A549 (cell line): ENCODE data around the gene ZBTB43. TPM values are rescaled to one million over a fixed set of nuclear protein-coding genes. Genes with fewer than 3 reads are reported as not detected.

Experiments
- ATAC-seq, 2 experiments: fragments of 200-7000 bp in 1 of 2; fragments of >200 bp in 1 of 2; cut with Nextera tagmentation in 1 of 2; cut with Tn5 transposase in 1 of 2; 3 replicates each; pipeline versions ENCODE4 v1.8.0 to v1.9.1; 2018 to 2020; ENCODE audit warnings: mild to moderate bottlenecking in 1 of 2, moderate library complexity in 1 of 2
- CTCF ChIA-PET: fragments of 300-600 bp; sonication (Branson Sonifier 250); formaldehyde crosslinking; extraction: SDS; loops from one replicate; lab custom pipeline; 2021; ENCODE audit warnings: antibody characterized with exemption, inconsistent platforms; lab: Yijun Ruan, JAX
- POLR2A ChIA-PET: fragments of 350-600 bp; formaldehyde crosslinking; extraction: SDS; loops from one replicate; lab custom pipeline; 2021; ENCODE audit warnings: antibody characterized with exemption, inconsistent platforms; lab: Yijun Ruan, JAX
- DNase-seq, 2 experiments: peaks; one replicate each; pipeline versions ENCODE4 v3.0.0 to v3.0.0-alpha.2; 2011 to 2016; ENCODE audit warnings: low read depth in 1 of 2, low spot score in 1 of 2
- FAIRE-seq: peaks from 2 replicates; lab custom pipeline; 2011; peaks lifted over from hg19 to GRCh38; lab: Jason Lieb, UNC
- H3K27ac ChIP-seq, 2 experiments: fragments of >200 bp; sonication (Bioruptor Twin); formaldehyde crosslinking; 3 replicates each; pipeline ENCODE4 v1.5.1; 2016 to 2017
- H3K4me1 ChIP-seq: fragments of >200 bp; sonication (Bioruptor Twin); formaldehyde crosslinking; 3 replicates; pipeline ENCODE4 v1.6.1; 2016
- H3K4me2 ChIP-seq: fragments of >200 bp; sonication (Bioruptor Twin); formaldehyde crosslinking; 3 replicates; pipeline ENCODE4 v1.6.1; 2016
- H3K4me3 ChIP-seq: fragments of >200 bp; sonication (Bioruptor Twin); formaldehyde crosslinking; 3 replicates; pipeline ENCODE4 v1.5.1; 2016
- H3K9me3 ChIP-seq: fragments of >200 bp; sonication (Bioruptor Twin); formaldehyde crosslinking; 3 replicates; pipeline ENCODE4 v1.6.1; 2016
- CBX2 ChIP-seq: fragments of 200-600 bp; sonication (generic); IDR thresholded peaks from 2 replicates; pipeline ENCODE4 v1.6.1; 2016; ENCODE audit warnings: low read depth, mild to moderate bottlenecking, borderline replicate concordance
- CBX8 ChIP-seq: fragments of 200-600 bp; sonication (generic); IDR thresholded peaks from 2 replicates; pipeline ENCODE4 v1.6.1; 2016
- CHD4 ChIP-seq: fragments of 200-600 bp; sonication (generic); IDR thresholded peaks from 2 replicates; pipeline ENCODE4 v1.6.1; 2016; ENCODE audit warnings: antibody characterized with exemption, mild to moderate bottlenecking, borderline replicate concordance
- EHMT2 ChIP-seq: fragments of 200-600 bp; sonication (generic); IDR thresholded peaks from 2 replicates; pipeline ENCODE4 v1.6.1; 2016; ENCODE audit warnings: antibody characterized with exemption, low read depth, mild to moderate bottlenecking, moderate library complexity
- FOSL2 ChIP-seq, 2 experiments: fragments of 450-650 bp in 1 of 2; fragments of >200 bp in 1 of 2; sonication (Bioruptor Twin) in 1 of 2; formaldehyde crosslinking; IDR thresholded peaks; 2 replicates each; pipeline versions ENCODE4 v1.5.0 to v1.6.1; 2016 to 2020; ENCODE audit warnings: mild to moderate bottlenecking in 1 of 2, moderate library complexity in 1 of 2
- FOXS1 ChIP-seq: fragments of 250-450 bp; sonication (Bioruptor Pico); IDR thresholded peaks from 2 replicates; pipeline ENCODE4 v1.5.0; 2020; ENCODE audit warnings: mild to moderate bottlenecking, moderate library complexity
- GATA3 ChIP-seq: IDR thresholded peaks from 2 replicates; pipeline ENCODE4 v1.6.1; 2012; ENCODE audit warnings: borderline replicate concordance
- HOXA7 ChIP-seq: fragments of 250-450 bp; sonication (Bioruptor Pico); IDR thresholded peaks from 2 replicates; pipeline ENCODE4 v1.5.0; 2020; ENCODE audit warnings: mild to moderate bottlenecking, moderate library complexity
- HOXB13 ChIP-seq: fragments of 250-450 bp; sonication (Bioruptor Pico); IDR thresholded peaks from 2 replicates; pipeline ENCODE4 v1.5.0; 2020; ENCODE audit warnings: low read depth, mild to moderate bottlenecking, moderate library complexity
- JUN ChIP-seq, 2 experiments: fragments of >200 bp; sonication (Bioruptor Twin); formaldehyde crosslinking; IDR thresholded peaks; 2 replicates in 1 of 2; 3 replicates in 1 of 2; pipeline ENCODE4 v1.6.1; 2016 to 2017
- KDM1A ChIP-seq: fragments of 200-600 bp; sonication (generic); IDR thresholded peaks from 2 replicates; pipeline ENCODE4 v1.6.1; 2016; ENCODE audit warnings: low read depth, mild to moderate bottlenecking
- MAZ ChIP-seq: fragments of 150-350 bp; IDR thresholded peaks from 2 replicates; pipeline ENCODE4 v1.6.1; 2014; ENCODE audit warnings: antibody characterized with exemption, low read depth, low read length, borderline replicate concordance
- NFE2L2 ChIP-seq: fragments of 150-350 bp; conservative IDR thresholded peaks from 2 replicates; pipeline ENCODE4 v1.6.1; 2014; ENCODE audit warnings: low read length
- POLR2A ChIP-seq: IDR thresholded peaks from 2 replicates; pipeline ENCODE4 v1.6.1; 2012; ENCODE audit warnings: mild to moderate bottlenecking, low read length
- POLR2AphosphoS2 ChIP-seq: conservative IDR thresholded peaks from 2 replicates; pipeline ENCODE4 v1.6.1; 2012; ENCODE audit warnings: low read length, improper control_type of control experiment, inconsistent platforms
- RAD21 ChIP-seq, 2 experiments: fragments of >200 bp in 1 of 2; sonication (Bioruptor Twin) in 1 of 2; formaldehyde crosslinking in 1 of 2; IDR thresholded peaks in 1 of 2; conservative IDR thresholded peaks in 1 of 2; 2 replicates in 1 of 2; 3 replicates in 1 of 2; pipeline ENCODE4 v1.6.1; 2012 to 2018; ENCODE audit warnings: inconsistent platforms in 1 of 2
- SMC3 ChIP-seq: fragments of >200 bp; sonication (Bioruptor Twin); formaldehyde crosslinking; IDR thresholded peaks from 3 replicates; pipeline ENCODE4 v1.6.1; 2018; ENCODE audit warnings: inconsistent platforms
- SREBF2 ChIP-seq: fragments of 450-650 bp; IDR thresholded peaks from 2 replicates; pipeline ENCODE4 v1.6.1; 2014; ENCODE audit warnings: mild to moderate bottlenecking, moderate library complexity
- ZC3H11A ChIP-seq: fragments of 450-650 bp; IDR thresholded peaks from 2 replicates; pipeline ENCODE4 v1.6.1; 2014; ENCODE audit warnings: antibody characterized with exemption, mild to moderate bottlenecking
- ZFP36 ChIP-seq: fragments of 450-650 bp; IDR thresholded peaks from 2 replicates; pipeline ENCODE4 v1.6.1; 2014; ENCODE audit warnings: borderline replicate concordance; ENCODE audit not compliant: partially characterized antibody
- ZSCAN20 ChIP-seq: fragments of 250-450 bp; sonication (Bioruptor Pico); IDR thresholded peaks from 2 replicates; pipeline ENCODE4 v1.8.0; 2022; ENCODE audit warnings: mild to moderate bottlenecking, moderate library complexity
- WGBS: methylation state at CpG from one replicate; pipeline ENCODE4 v1.1.6; 2017; ENCODE audit errors: missing lambda C conversion rate; 5-methylcytosine and 5-hydroxymethylcytosine counted together
- polyA plus RNA-seq, 4 experiments: library from polyadenylated mRNA; depleted of rRNA in 3 of 4; stranded (reverse); fragments of >200 nt; fragmentation: RNase III in 1 of 4; extraction: RNeasy Plus Mini Kit Qiagen cat#74134 plus additional on column Dnase treatment in 1 of 4; gene quantifications; 2 replicates in 3 of 4; 3 replicates in 1 of 4; pipeline ENCODE4 v1.2.3, GENCODE V29; 2011 to 2017
- TF ChIP-seq, protein P1 (sequence below): fragments of 150-350 bp; IDR thresholded peaks from 2 replicates; pipeline ENCODE4 v1.6.1; 2014; ENCODE audit warnings: low read depth, mild to moderate bottlenecking, low read length
- TF ChIP-seq, protein P2 (sequence below): fragments of 250-450 bp; sonication (Bioruptor Pico); IDR thresholded peaks from 2 replicates; pipeline ENCODE4 v1.5.0; 2020; ENCODE audit warnings: low read depth, mild to moderate bottlenecking, moderate library complexity
- TF ChIP-seq, protein P3 (sequence below): IDR thresholded peaks from 2 replicates; pipeline ENCODE4 v1.6.1; 2012; ENCODE audit warnings: low read depth, borderline replicate concordance
- TF ChIP-seq, protein P4 (sequence below): fragments of >200 bp; sonication (Bioruptor Twin); formaldehyde crosslinking; IDR thresholded peaks from 3 replicates; pipeline ENCODE4 v1.5.1; 2016
- TF ChIP-seq, protein P5 (sequence below): fragments of >200 bp; sonication (Bioruptor Twin); formaldehyde crosslinking; IDR thresholded peaks from 2 replicates; pipeline ENCODE4 v1.6.1; 2016
- TF ChIP-seq, protein P6 (sequence below): IDR thresholded peaks from 2 replicates; pipeline ENCODE4 v1.6.1; 2012
- TF ChIP-seq, protein P7 (sequence below): fragments of >200 bp; sonication (Bioruptor Twin); formaldehyde crosslinking; IDR thresholded peaks from 3 replicates; pipeline ENCODE4 v1.6.1; 2016

The ZBTB43 gene
- polyA plus RNA-seq, 2 of the 4 experiments (the other 2 are of a cell fraction) = 7.7 to 11.7 TPM

DNA sequence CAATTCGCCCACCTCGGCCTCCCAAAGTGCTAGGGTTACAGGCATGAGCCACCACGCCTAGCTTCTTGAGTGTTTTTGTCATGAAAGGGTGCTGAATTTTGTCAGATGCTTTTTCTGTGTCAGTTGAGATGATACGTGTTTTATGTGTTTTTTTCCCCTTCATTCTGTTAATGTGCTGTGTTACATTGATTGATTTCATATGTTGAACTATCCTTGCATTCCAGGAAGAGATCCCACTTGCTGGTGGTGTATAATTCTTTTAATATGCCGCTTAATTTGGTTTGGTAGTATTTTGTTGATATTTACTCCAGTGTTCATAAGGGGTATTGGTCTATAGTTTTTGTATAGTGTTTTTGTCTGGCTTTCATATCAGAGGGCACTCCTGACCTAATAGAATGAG lies 13.6 kb downstream of the ZBTB43 start:
- Histone ChIP-seq H3K27ac (no peak overlapping the region), H3K4me3 (no peak overlapping the region), H3K4me2 (no peak overlapping the region), H3K4me1 (no peaks in the 10 kb centered on the region), H3K9me3 (peaks cover 26% of the 10 kb centered on the region)
- CTCF ChIA-PET = no interaction called here
- DNase-seq = no peak
- FAIRE-seq = no peak
- no peak for TF ChIP-seq CBX8
- no peak for TF ChIP-seq HOXA7
- TF ChIP-seq, protein P1, sequence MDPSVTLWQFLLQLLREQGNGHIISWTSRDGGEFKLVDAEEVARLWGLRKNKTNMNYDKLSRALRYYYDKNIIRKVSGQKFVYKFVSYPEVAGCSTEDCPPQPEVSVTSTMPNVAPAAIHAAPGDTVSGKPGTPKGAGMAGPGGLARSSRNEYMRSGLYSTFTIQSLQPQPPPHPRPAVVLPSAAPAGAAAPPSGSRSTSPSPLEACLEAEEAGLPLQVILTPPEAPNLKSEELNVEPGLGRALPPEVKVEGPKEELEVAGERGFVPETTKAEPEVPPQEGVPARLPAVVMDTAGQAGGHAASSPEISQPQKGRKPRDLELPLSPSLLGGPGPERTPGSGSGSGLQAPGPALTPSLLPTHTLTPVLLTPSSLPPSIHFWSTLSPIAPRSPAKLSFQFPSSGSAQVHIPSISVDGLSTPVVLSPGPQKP = no peak
- no peak for TF ChIP-seq POLR2A
- TF ChIP-seq, protein P2, sequence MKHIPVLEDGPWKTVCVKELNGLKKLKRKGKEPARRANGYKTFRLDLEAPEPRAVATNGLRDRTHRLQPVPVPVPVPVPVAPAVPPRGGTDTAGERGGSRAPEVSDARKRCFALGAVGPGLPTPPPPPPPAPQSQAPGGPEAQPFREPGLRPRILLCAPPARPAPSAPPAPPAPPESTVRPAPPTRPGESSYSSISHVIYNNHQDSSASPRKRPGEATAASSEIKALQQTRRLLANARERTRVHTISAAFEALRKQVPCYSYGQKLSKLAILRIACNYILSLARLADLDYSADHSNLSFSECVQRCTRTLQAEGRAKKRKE (CRISPR knock-in tag) = no peak
- no peak for TF ChIP-seq SMC3
- TF ChIP-seq ZC3H11A = no peak
- no peak for TF ChIP-seq MAZ
- TF ChIP-seq ZSCAN20 (CRISPR knock-in tag) = no peak
- TF ChIP-seq, protein P3, sequence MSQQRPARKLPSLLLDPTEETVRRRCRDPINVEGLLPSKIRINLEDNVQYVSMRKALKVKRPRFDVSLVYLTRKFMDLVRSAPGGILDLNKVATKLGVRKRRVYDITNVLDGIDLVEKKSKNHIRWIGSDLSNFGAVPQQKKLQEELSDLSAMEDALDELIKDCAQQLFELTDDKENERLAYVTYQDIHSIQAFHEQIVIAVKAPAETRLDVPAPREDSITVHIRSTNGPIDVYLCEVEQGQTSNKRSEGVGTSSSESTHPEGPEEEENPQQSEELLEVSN = no peak
- no peak for TF ChIP-seq FOSL2 (IDR thresholded peaks at IDR 0.05)
- no peak for TF ChIP-seq FOSL2 (CRISPR knock-in tag; IDR thresholded peaks at IDR 0.05)
- ATAC-seq = no peak
- POLR2A ChIA-PET = interaction anchor here (0.6 kb wide), 1 partner anchor 41 kb away, joined by 8 read pairs; no protein-coding TSS in a partner anchor
- WGBS = 91% methylated on average over 5 of the region's 5 CpGs

DNA sequence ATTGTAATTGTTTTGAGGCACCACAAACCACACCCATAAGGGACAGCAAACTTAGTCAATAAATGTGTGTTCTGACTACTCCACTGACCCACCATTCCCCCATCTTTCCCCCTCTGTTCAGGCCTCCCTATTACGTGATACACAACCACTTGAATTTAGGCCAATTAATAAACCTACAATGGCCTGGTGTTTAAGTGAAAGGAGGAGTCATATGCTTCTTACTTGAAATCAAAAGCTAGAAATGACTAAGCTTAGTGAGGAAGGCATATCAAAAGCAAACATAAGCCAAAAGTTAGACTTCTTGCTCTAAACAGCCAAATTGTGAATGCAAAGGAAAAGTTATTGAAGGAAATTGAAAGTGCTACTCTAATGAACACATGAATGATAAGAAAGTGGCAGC lies 14.6 kb downstream of the ZBTB43 start:
- H3K9me3 ChIP-seq = peaks cover 26% of the 10 kb centered on the region
- H3K27ac ChIP-seq = no peak overlapping the region
- ATAC-seq (no peak), DNase-seq (no peak), FAIRE-seq (no peak)
- WGBS = 91% methylated on average over 1 of the region's 1 CpG
- peaks cover 6% of the 10 kb centered on the region; the same call in 2 of the 3 replicates for H3K4me1 ChIP-seq
- CTCF ChIA-PET = interaction anchor here (1.1 to 2.4 kb wide), 4 partner anchors 10 to 113 kb away, joined by 3 to 6 read pairs (median 4); no protein-coding TSS in a partner anchor
- H3K4me3 ChIP-seq = no peak overlapping the region
- H3K4me2 ChIP-seq = no peak overlapping the region
- TF ChIP-seq JUN (IDR thresholded peaks at IDR 0.05) (no peak), KDM1A (no peak), POLR2AphosphoS2 (no peak), FOXS1 (CRISPR knock-in tag) (no peak), GATA3 (no peak), NFE2L2 (no peak), CHD4 (no peak), POLR2A (no peak), RAD21 (conservative IDR thresholded peaks at IDR 0.05 in 1 of 2, IDR thresholded peaks at IDR 0.05 in 1 of 2) (no peak), CBX2 (no peak), ZFP36 (no peak), HOXB13 (CRISPR knock-in tag) (no peak), EHMT2 (no peak), SREBF2 (no peak)
- TF ChIP-seq, protein P4, sequence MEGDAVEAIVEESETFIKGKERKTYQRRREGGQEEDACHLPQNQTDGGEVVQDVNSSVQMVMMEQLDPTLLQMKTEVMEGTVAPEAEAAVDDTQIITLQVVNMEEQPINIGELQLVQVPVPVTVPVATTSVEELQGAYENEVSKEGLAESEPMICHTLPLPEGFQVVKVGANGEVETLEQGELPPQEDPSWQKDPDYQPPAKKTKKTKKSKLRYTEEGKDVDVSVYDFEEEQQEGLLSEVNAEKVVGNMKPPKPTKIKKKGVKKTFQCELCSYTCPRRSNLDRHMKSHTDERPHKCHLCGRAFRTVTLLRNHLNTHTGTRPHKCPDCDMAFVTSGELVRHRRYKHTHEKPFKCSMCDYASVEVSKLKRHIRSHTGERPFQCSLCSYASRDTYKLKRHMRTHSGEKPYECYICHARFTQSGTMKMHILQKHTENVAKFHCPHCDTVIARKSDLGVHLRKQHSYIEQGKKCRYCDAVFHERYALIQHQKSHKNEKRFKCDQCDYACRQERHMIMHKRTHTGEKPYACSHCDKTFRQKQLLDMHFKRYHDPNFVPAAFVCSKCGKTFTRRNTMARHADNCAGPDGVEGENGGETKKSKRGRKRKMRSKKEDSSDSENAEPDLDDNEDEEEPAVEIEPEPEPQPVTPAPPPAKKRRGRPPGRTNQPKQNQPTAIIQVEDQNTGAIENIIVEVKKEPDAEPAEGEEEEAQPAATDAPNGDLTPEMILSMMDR = no peak
- TF ChIP-seq, protein P5, sequence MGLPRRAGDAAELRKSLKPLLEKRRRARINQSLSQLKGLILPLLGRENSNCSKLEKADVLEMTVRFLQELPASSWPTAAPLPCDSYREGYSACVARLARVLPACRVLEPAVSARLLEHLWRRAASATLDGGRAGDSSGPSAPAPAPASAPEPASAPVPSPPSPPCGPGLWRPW = no peak
- TF ChIP-seq, protein P6, sequence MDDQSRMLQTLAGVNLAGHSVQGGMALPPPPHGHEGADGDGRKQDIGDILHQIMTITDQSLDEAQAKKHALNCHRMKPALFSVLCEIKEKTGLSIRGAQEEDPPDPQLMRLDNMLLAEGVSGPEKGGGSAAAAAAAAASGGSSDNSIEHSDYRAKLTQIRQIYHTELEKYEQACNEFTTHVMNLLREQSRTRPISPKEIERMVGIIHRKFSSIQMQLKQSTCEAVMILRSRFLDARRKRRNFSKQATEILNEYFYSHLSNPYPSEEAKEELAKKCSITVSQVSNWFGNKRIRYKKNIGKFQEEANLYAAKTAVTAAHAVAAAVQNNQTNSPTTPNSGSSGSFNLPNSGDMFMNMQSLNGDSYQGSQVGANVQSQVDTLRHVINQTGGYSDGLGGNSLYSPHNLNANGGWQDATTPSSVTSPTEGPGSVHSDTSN = no peak
- TF ChIP-seq, protein P7, sequence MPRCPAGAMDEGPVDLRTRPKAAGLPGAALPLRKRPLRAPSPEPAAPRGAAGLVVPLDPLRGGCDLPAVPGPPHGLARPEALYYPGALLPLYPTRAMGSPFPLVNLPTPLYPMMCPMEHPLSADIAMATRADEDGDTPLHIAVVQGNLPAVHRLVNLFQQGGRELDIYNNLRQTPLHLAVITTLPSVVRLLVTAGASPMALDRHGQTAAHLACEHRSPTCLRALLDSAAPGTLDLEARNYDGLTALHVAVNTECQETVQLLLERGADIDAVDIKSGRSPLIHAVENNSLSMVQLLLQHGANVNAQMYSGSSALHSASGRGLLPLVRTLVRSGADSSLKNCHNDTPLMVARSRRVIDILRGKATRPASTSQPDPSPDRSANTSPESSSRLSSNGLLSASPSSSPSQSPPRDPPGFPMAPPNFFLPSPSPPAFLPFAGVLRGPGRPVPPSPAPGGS = no peak
- TF ChIP-seq, protein P3 = no peak
- TF ChIP-seq, protein P2 (CRISPR knock-in tag) = no peak
- POLR2A ChIA-PET = no interaction called here
